ENCODE results near the gene ZNF20.
"Not testable (repeated sequence)": the region's sequence is repeated elsewhere in the genome, so short reads cannot be mapped to it uniquely, and the experiment has no call there.

The ZNF20 gene

GRCh38 chr19:12117201-12117970, 22.8 kb downstream of the ZNF20 start:
- DNase-seq (ENCODE audit: extremely low spot score), result no peak
- POLR2A ChIA-PET, result no interaction called here
- TF ChIP-seq CTCF (IDR thresholded peaks at IDR 0.05; ENCODE audit: control extremely low read depth, extremely low read depth, low read depth, missing control alignments), result no peak
- CTCF ChIA-PET, result interaction anchor here (1.3 kb wide), 1 partner anchor 15 kb away, joined by 3 read pairs; no protein-coding TSS in a partner anchor

- no peak for DNase-seq (ENCODE audit: extremely low spot score)
- ChIA-PET CTCF (no interaction called here), POLR2A (no interaction called here)
- TF ChIP-seq CTCF (IDR thresholded peaks at IDR 0.05; ENCODE audit: control extremely low read depth, extremely low read depth, low read depth, missing control alignments), result no peak
Observed at GRCh38 chr19:12113121-12113520, 27.0 kb downstream of the ZNF20 start.

- TF ChIP-seq CTCF (IDR thresholded peaks at IDR 0.05; ENCODE audit: control extremely low read depth, extremely low read depth, low read depth, missing control alignments), result no peak
- ChIA-PET CTCF (no interaction called here), POLR2A (no interaction called here)
- DNase-seq (ENCODE audit: extremely low spot score), result no peak
Observed at GRCh38 chr19:12112701-12113100, 27.4 kb downstream of the ZNF20 start.

GRCh38 chr19:12111943-12112637, 28.1 kb downstream of the ZNF20 start:
- no peak for TF ChIP-seq CTCF (IDR thresholded peaks at IDR 0.05; ENCODE audit: control extremely low read depth, extremely low read depth, low read depth, missing control alignments)
- CTCF ChIA-PET, result no interaction called here
- POLR2A ChIA-PET, result no interaction called here

GRCh38 chr19:12111176-12111575, 29.0 kb downstream of the ZNF20 start:
- DNase-seq (ENCODE audit: extremely low spot score), result no peak
- ChIA-PET CTCF (no interaction called here), POLR2A (no interaction called here)
- no peak for TF ChIP-seq CTCF (IDR thresholded peaks at IDR 0.05; ENCODE audit: control extremely low read depth, extremely low read depth, low read depth, missing control alignments)

More at GRCh38 chr19:12111943-12112637, 28.1 kb downstream of the ZNF20 start:
- DNase-seq (ENCODE audit: extremely low spot score), result no peak

- CTCF ChIA-PET, result interaction anchor here (2.8 kb wide), 1 partner anchor 13 kb away, joined by 23 read pairs; no protein-coding TSS in a partner anchor
- DNase-seq (ENCODE audit: extremely low spot score); POLR2A ChIA-PET: not testable (repeated sequence)
Observed at GRCh38 chr19:12103909-12104308, 36.2 kb downstream of the ZNF20 start.

GRCh38 chr19:12098040-12098439, 42.1 kb downstream of the ZNF20 start:
- DNase-seq (ENCODE audit: extremely low spot score), result no peak
- ChIA-PET POLR2A (no interaction called here), CTCF (interaction anchor here (1.0 to 2.0 kb wide), 4 partner anchors 17 to 398 kb away, joined by 3 to 7 read pairs (median 6); partner anchors contain the start of gene ZNF20)
- TF ChIP-seq CTCF (IDR thresholded peaks at IDR 0.05; ENCODE audit: control extremely low read depth, extremely low read depth, low read depth, missing control alignments), result no peak

Data from GM10248 (cell line).